Gastrocnemius medialis (tissue), 4 donors: ENCODE measurements around the gene DACT1. TPM values are rescaled to one million over a fixed set of nuclear protein-coding genes. Genes with fewer than 3 reads are reported as not detected.

Experiments
- ATAC-seq, 2 donors: fragments of 150-250 bp; one replicate each; pipeline ENCODE4 v1.9.1; 2016
- DNase-seq, 2 donors: peaks; one replicate each; pipeline ENCODE4 v3.0.0-alpha.2; 2019
- H3K27ac ChIP-seq, 4 donors: fragments of 200-600 bp; sonication (generic); 1 replicate in 1 of 4; 2 replicates in 3 of 4; pipeline ENCODE4 v1.5.1; 2016 to 2018; ENCODE audit warnings: mild to moderate bottlenecking in 2 of 4, moderate library complexity in 1 of 4
- H3K27me3 ChIP-seq, 3 donors: fragments of 200-600 bp; sonication (generic) in 2 of 3; 1 replicate in 1 of 3; 2 replicates in 2 of 3; pipeline versions ENCODE4 v1.5.1 to v1.6.0; 2016 to 2019; ENCODE audit warnings: mild to moderate bottlenecking in 1 of 3, moderate library complexity in 1 of 3
- H3K36me3 ChIP-seq, 2 donors: fragments of 200-600 bp; sonication (generic) in 1 of 2; one replicate each; pipeline ENCODE4 v1.5.1; 2017 to 2018
- H3K4me1 ChIP-seq, 2 donors: fragments of 200-600 bp; sonication (generic) in 1 of 2; one replicate each; pipeline ENCODE4 v1.5.1; 2016 to 2017; ENCODE audit warnings: mild to moderate bottlenecking in 2 of 2
- H3K4me3 ChIP-seq, 4 donors: fragments of 200-600 bp; sonication (generic) in 3 of 4; 1 replicate in 1 of 4; 2 replicates in 3 of 4; pipeline ENCODE4 v1.5.1; 2016 to 2019; ENCODE audit warnings: mild to moderate bottlenecking in 2 of 4
- H3K9me3 ChIP-seq, 3 donors: fragments of 200-600 bp; sonication (generic) in 2 of 3; 1 replicate in 1 of 3; 2 replicates in 2 of 3; pipeline ENCODE4 v1.5.1; 2016 to 2019
- CTCF ChIP-seq, 5 experiments: fragments of 450-650 bp in 3 of 5; fragments of 200-600 bp in 2 of 5; sonication (generic) in 2 of 5; IDR thresholded peaks in 4 of 5; conservative IDR thresholded peaks in 1 of 5; 1 replicate in 4 of 5; 2 replicates in 1 of 5; pipeline ENCODE4 v1.5.1; 2016 to 2019; ENCODE audit warnings: antibody characterized with exemption in 5 of 5, mild to moderate bottlenecking in 3 of 5, moderate library complexity in 3 of 5
- POLR2A ChIP-seq, 2 donors: fragments of 450-650 bp; IDR thresholded peaks; one replicate each; pipeline ENCODE4 v1.6.1; 2017; ENCODE audit warnings: antibody characterized with exemption in 2 of 2, mild to moderate bottlenecking in 2 of 2, moderate library complexity in 2 of 2
- in situ Hi-C, 4 donors: fragments of 200-750 bp; cut with MboI; loops; one replicate each; pipeline versions ENCODE4 v1.15.0 to v1.8.0; 2017; ENCODE audit warnings: low sequenced_read_pairs in 4 of 4
- intact Hi-C: fragments of 100-400 bp; cut with DNase I; formaldehyde crosslinking; loops from one replicate; pipeline ENCODE4 v1.15.1; 2023; ENCODE audit warnings: low total_unique reads
- total RNA-seq, 4 donors: library from RNA; depleted of rRNA; stranded (reverse); fragments of >200 nt; gene quantifications; one replicate each; pipeline versions ENCODE4 v1.1.0 to v1.2.3, GENCODE V29; 2016

Gene DACT1
- total RNA-seq, 4 donors from 2014 or later: 0.97 to 3.0 (median 1.8) TPM

- no peaks in the 10 kb centered on the region for H3K9me3 ChIP-seq
- peak in 1 of 2 donors; percentile 20 for ATAC-seq
- in situ Hi-C loops: loop anchor here in 2 of 4 donors (25.0 kb wide), 1 partner anchor 374 kb away; no protein-coding TSS in a partner anchor
- intact Hi-C loops: loop anchor here (5.0 to 10.0 kb wide), 2 partner anchors 184 to 386 kb away; no protein-coding TSS in a partner anchor
- H3K4me3 ChIP-seq: peak overlapping the region; percentile 56 to 76 (median 62)
- DNase-seq: no peak
- no peaks in the 10 kb centered on the region for H3K36me3 ChIP-seq
- peak in 1 of 5 experiments; percentile 6 for TF ChIP-seq CTCF (IDR thresholded peaks at IDR 0.05 in 4 of 5, conservative IDR thresholded peaks at IDR 0.05 in 1 of 5)
- TF ChIP-seq POLR2A (IDR thresholded peaks at IDR 0.05): no peak
- H3K27me3 ChIP-seq: no peaks in the 10 kb centered on the region
- H3K27ac ChIP-seq: peak overlapping the region; percentile 35 to 67 (median 56)
- peaks cover 17 to 18% of the 10 kb centered on the region in 2 donors for H3K4me1 ChIP-seq
Measured at GRCh38 chr14:58638231-58639197, 752 bp downstream of the DACT1 start.

- in situ Hi-C loops (loop anchor here in 2 of 4 donors (25.0 kb wide), 1 partner anchor 373 kb away; no protein-coding TSS in a partner anchor), intact Hi-C loops (loop anchor here (5.0 to 10.0 kb wide), 2 partner anchors 183 to 386 kb away; no protein-coding TSS in a partner anchor)
- H3K4me1 ChIP-seq: peaks cover 17 to 18% of the 10 kb centered on the region in 2 donors
- no peaks in the 10 kb centered on the region for H3K9me3 ChIP-seq
- ATAC-seq (no peak), DNase-seq (no peak)
- H3K27ac ChIP-seq: no peak overlapping the region
- H3K4me3 ChIP-seq: peak overlapping the region; percentile 56 to 76 (median 62)
- no peaks in the 10 kb centered on the region for H3K27me3 ChIP-seq
- no peak for TF ChIP-seq POLR2A (IDR thresholded peaks at IDR 0.05)
- TF ChIP-seq CTCF (IDR thresholded peaks at IDR 0.05 in 4 of 5, conservative IDR thresholded peaks at IDR 0.05 in 1 of 5): no peak
- H3K36me3 ChIP-seq: no peaks in the 10 kb centered on the region
Measured at GRCh38 chr14:58639198-58639565, 1.4 kb downstream of the DACT1 start.

- no peak for DNase-seq
- Histone ChIP-seq H3K36me3 (peaks cover 0 to 4% of the 10 kb centered on the region in 2 donors), H3K27ac (no peak overlapping the region), H3K4me3 (peak overlapping the region in 1 of 4 donors; percentile 14), H3K27me3 (no peaks in the 10 kb centered on the region), H3K9me3 (no peaks in the 10 kb centered on the region), H3K4me1 (peaks cover 17 to 18% of the 10 kb centered on the region in 2 donors)
- TF ChIP-seq CTCF (IDR thresholded peaks at IDR 0.05 in 4 of 5, conservative IDR thresholded peaks at IDR 0.05 in 1 of 5) (peak in 4 of 5 experiments; percentile 14 to 54 (median 34)), POLR2A (IDR thresholded peaks at IDR 0.05) (no peak)
- in situ Hi-C loops (loop anchor here in 2 of 4 donors (25.0 kb wide), 1 partner anchor 372 kb away; no protein-coding TSS in a partner anchor), intact Hi-C loops (loop anchor here (2.0 to 10.0 kb wide), 3 partner anchors 182 to 415 kb away; no protein-coding TSS in a partner anchor)
- peak in 1 of 2 donors; percentile 37 for ATAC-seq
Measured at GRCh38 chr14:58639842-58640484, 2.2 kb downstream of the DACT1 start.

GRCh38 chr14:58640959-58641358 is 3.2 kb downstream of the DACT1 start:
- Histone ChIP-seq H3K4me1 (peaks cover 17 to 18% of the 10 kb centered on the region in 2 donors), H3K4me3 (no peak overlapping the region), H3K9me3 (no peaks in the 10 kb centered on the region), H3K36me3 (peaks cover 0 to 14% of the 10 kb centered on the region in 2 donors), H3K27me3 (no peaks in the 10 kb centered on the region), H3K27ac (no peak overlapping the region)
- in situ Hi-C loops: loop anchor here in 2 of 4 donors (25.0 kb wide), 1 partner anchor 371 kb away; no protein-coding TSS in a partner anchor
- DNase-seq (no peak), ATAC-seq (no peak)
- intact Hi-C loops: loop anchor here (2.0 kb wide), 1 partner anchor 414 kb away; no protein-coding TSS in a partner anchor
- TF ChIP-seq POLR2A (IDR thresholded peaks at IDR 0.05): no peak
- no peak for TF ChIP-seq CTCF (IDR thresholded peaks at IDR 0.05 in 4 of 5, conservative IDR thresholded peaks at IDR 0.05 in 1 of 5)
